HL-60/S4 treated with phorbol 12-myristate 13-acetate at 8.2 ng/mL for 4 days and 3 days (cell line): Measurements from ENCODE around the gene SORBS1.

Source experiments
- in situ Hi-C: fragments of 300-500 bp; cut with MboI; formaldehyde crosslinking; loops from 2 replicates; pipeline ENCODE4 v1.15.0; 2022; ENCODE audit warnings: low sequenced_read_pairs

Gene SORBS1

DNA sequence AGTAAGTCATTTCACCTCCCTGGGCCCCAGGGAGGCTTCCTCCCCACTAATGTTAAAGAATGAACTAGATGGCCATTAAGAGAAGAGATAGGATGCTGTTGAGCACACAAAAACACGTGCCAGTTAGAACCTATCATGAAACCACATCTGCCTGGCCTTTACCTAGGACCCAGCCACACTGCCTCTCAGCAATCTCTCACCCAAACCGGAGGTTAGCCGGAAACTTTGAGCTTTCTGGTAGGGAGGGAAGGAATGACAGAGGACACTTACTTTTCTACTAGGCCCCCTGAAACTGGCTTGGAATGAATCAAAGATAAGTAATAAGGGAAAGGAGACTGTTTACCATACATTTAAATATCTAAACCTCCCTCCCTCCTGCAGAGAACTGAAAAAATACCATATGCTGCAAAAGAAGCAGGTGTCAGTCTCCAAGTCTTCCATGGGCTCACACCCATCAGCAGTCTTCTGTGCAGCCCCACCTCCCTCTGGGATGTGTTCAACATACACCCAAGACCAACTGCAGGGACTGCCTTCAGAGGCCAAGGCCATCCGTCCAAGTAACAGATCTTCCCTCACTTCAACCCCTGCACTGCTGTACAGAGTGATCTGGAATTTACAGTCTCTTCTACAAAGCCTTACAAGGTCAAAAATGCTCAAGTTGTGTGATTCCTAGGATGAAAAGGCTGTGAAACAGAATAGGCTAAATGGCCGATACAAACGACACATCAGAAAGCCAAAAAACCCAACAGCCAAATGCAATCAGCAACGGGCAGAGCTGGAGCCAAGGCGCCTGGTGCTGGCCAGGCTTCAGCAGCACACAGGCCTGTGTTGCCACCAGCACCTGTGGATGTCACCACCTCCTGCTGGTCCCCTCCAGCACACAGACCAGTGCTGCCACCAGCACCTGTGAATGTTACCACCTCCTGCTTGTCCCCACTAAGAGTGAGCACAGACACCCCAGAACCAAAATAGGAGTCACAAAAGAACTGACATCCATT, 42.4 kb downstream of the SORBS1 start:
- in situ Hi-C loops = no loop called here

DNA sequence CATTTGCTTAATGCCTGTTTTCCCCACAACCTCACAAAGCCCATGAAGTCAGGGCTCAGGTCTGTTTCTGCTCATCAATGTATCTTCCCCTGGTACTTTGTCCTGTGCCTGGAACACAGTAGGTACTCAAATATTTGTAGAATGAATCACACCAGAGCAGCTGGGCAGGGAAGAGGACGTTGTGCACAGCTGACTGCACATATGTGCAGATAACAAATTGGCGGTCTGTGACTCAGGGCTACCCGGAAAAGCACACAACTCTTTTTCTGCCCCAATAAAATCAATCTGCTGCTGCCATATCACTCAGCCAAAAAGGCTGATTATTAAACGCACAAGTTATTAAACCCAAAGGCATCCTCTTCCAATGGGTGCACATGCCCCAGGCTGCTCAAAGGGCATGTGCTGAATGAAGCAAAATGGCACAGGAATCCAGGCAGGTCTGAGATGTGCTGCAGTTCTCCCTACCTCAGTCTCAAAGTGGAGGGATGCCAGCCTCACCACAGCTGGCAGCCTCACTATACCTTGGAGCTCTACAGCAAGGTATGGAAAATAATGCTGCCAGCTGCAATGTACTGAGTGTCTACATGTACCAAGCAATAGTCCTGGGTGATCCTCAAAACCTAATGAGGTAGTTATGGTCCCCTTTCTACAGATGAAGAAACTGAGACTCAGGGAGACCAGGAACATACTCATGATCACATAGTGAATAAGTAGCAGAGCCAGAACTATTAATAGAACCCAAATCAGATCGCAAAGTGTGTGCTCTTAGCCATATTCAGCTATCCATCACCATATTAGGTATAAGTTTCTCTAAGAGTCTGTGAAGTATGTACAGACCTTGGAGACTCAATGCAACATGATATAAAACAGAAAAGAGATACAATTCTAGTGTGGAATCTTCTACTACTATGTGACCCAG, 43.4 kb downstream of the SORBS1 start:
- in situ Hi-C loops = no loop called here

DNA sequence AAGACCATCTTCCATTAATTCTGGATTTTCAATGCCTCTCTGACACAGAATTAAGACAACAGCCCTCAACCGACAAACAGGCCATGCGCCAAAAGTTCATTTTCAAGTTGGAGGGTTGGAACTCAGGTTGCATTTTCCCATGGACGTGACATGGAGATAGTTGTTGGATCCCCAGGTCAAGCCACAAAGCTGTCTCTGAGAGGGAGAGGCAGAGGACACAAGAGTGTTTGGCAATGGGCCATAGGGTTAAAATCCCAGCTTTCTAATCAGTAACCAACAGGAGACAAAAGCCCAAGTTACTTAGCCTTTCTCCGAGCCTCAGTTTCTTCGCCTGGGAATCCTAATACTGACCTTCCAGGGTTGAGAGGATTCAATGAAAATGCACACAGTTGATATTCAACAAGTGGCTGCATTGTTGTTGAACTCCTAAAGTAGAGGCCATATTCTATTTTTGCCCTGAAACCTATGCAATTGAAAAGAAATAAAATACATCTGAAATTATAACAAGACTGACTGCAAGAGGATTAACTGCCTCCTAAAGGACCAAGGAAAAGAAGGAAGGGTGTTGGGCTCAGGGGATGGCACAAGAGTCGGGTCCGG, 44.3 kb downstream of the SORBS1 start:
- in situ Hi-C loops = no loop called here

DNA sequence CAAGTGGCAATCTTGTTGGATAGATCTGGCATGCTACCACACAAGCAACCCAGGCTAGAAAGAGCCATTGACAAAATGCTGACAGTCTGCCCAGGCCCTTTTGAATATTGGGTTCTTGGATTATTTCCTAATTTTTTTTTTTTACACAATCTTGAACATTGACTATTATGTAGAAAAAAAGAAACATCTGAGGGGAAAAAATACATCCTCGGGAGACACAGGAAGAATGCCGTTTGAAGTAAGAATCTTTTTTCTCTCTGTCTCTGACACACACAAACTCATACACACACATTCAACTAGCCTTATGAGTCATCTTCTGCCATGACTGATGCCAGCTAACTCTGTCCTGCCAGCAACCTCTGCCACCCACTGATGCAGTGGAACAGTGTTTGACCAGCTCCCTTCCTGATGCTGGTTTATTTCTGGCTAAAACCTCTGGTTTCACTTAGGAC, 47.2 kb downstream of the SORBS1 start:
- in situ Hi-C loops = no loop called here

DNA sequence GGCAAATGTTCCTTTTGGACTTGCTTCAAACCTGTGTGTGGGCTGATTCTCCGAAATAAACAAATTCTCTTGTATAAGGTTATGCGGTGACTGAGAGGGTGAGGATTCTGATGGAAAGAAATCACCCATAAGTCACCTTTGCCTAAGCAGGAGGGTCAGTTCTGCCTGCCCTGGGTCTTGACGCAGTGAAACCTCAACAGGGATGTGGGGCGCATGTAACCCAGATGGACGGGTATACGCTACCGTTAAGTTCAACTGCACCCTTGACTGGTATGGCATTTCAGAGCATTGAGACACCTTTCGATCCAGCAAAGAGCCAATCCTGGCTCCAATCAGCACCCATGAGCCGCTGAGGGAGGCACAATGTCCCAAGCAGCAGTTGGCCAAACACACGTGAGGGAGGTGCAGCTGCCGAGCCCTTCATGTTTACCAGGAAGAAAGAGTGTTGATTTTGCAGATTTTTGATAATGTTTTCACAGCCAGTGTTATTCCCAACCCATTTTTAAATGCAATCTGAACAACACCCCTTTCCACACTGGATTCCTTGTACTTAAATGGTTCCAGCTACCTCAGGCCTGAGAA, 48.1 kb downstream of the SORBS1 start:
- in situ Hi-C loops = no loop called here

DNA sequence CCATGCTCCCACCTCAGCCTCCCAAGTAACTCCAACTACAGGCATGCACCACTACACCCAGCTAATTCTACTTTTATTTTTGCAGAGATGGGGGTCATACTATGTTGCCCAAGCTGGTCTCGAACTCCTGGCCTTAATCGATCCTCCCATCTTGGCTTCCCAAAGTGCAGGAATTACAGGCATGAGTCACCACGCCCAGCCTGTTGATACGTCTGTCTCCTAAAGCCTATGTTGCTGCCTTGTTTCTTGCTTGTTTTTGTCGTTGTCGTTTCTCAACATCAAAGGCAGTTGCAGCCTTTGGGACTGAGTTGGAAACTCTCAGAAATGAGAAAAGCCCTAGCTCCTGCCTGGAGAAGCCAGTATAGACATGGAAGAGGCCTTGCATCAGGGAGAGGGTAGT, 49.9 kb downstream of the SORBS1 start:
- in situ Hi-C loops = no loop called here

DNA sequence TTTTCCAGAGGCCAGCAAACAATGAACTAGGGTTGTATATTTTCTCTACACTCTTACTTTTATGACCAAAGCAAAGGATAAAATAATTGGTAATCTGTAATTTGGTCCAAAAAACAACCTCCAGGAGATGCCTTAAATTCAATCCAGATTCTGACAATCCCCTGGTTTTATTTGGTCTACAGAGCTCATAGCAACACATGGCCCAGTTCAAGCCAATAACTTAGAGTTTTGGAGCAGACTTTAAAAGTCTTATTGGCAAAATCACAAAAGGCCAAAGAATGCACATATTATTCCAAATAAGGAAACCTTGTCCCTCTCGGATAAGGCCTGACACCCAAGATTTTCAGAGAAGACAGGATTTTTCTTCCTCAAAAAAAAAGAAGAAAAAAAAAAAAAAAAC, 51.9 kb downstream of the SORBS1 start:
- in situ Hi-C loops = no loop called here

DNA sequence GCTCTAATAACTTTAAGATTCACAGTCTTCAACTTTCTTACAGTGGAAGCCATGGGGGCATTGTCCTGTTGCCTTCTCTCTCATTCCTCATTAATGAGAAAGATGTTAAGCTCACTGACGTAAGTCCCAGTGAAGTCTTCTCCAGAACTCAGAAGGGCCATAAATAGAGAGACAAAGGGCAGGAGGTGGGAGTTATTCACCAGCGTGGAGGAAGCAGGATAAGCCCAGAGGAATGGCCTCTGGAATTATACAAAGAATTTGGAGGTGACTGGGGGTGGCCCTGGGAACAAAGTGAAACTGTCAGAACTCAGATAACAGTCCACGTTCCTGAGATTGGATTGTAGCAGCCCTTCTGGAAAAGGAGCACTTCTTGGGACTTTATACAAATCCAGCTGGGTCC, 52.4 kb downstream of the SORBS1 start:
- in situ Hi-C loops = no loop called here

DNA sequence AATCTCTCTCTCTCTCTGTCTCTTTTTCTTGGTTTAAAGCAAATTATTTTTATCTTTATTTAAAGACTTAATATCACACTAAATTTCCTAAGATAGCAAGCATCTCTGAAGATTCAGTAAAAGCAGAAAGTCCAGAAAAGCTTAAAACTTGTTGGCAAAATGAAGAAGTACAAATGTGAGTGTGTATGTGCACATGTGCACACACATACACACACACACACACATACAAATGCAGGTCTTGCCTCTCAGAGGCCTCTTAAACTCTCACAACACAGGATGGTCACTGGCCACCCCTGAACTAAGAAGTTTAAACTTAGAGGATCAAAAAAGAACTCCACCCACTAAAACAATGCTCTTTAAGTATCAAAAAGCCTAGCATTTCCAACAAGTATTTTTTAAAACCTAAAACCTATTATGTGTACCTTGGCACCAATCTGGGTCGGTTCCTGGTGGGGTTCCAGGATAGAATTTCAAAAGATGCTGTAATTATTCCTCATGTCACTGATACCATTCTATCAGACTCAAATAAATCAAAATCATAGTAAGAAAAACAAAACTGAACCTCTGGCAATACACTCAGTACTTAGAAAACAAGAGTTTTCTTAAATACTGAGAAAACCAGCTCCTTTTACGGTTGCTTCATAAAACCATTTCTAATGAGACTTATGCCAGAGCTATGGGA, 55.0 kb downstream of the SORBS1 start:
- in situ Hi-C loops = no loop called here

DNA sequence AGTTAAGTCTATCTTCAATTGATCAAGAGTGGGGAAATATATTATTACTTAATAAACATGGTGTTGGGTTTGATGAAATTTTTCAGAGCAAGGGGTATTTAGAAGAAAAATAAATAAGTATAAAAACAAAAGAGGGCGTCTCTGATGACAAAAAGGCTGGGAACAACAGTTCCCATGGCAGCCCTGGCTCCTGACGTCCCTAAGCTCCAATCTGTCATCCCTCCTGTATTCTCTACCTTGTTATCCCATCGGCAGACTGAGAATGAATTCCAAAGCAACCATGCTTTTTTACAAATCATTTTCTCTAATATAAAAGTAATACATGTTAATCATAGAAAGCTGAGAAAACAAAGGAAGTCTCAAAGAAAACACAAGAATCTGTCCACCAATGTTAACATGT, 55.5 kb downstream of the SORBS1 start:
- in situ Hi-C loops = no loop called here

DNA sequence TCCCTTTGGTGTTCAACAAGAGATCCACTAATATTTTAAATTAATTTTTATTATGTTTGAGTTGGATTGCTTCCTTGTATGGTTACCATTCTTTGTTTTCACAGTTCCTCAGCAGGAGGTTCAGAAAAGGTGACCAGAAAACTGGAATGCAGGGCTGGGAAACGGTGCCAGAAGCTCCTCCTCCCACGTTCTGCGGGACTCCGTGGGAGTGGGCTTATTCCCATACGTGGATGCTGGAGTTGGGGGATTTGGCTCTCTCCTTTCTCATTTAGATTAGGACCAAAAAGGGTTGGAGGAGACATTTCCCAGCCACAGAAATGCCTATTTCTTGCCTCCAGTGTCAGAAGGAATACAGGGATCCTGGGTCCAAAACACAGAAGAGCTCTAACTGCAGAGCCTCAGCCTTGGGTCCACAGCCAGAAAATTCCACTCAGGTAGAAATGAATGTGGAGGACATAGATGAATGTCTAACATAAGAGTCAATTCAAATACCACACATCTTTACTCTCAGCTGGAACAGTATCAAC, 56.0 kb downstream of the SORBS1 start:
- in situ Hi-C loops = no loop called here

DNA sequence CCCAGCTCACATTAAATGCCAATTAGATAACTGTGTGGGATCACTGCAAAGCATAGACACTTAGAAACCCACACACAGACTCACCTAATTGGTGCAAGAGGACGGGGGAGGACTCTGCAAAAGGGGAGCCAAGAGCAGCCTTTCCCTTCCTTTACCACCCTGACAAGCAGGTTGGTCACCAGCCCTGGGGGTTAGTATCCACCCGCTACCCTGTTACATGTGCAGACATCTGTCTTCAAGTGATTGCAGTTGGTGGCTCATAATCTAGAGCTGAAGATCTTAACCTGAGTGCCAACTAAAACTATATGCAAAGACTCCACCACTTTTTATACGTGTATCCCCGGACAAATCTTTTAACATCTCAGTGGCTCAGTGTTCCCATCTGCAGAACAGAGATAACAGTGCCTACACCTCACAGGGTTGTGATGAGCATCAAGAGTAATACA, 56.9 kb downstream of the SORBS1 start:
- in situ Hi-C loops = no loop called here

DNA sequence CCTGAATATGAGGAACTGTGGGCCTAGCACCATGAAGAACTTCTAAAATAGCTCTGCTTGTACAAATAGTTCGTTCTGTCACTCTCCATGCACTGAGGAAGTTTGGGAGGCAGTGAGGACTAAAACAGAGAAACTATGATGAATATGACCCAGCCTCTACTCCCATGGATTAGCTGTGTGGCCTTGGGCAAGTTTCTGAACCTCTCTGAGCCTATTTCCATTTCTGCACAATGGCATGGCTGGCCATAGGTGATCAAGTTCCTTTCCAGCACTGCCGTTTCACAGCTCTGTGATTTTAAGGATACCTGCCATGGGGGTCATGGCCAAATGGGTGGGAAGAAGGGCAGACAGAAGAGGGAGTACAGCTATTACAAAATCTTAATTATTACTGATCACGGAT, 57.6 kb downstream of the SORBS1 start:
- in situ Hi-C loops = no loop called here

DNA sequence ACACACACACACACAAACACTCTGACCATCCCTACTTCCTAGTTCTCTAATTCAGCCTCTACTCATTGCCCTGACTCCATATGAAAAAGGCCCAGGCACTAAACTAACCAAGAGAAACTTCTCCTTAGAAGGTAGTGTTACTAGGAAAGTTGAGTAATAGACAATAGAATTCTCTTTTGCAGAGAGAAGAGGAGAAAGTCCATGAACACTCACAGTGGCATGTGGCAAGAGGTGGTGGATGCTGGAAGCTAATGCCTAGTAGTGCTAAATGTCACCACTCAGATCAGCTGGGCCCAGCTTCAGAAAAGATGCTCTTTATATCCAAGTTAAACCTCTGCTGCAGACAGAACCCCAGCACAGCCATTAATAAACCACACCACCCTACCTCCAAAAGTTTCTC, 58.2 kb downstream of the SORBS1 start:
- in situ Hi-C loops = no loop called here

DNA sequence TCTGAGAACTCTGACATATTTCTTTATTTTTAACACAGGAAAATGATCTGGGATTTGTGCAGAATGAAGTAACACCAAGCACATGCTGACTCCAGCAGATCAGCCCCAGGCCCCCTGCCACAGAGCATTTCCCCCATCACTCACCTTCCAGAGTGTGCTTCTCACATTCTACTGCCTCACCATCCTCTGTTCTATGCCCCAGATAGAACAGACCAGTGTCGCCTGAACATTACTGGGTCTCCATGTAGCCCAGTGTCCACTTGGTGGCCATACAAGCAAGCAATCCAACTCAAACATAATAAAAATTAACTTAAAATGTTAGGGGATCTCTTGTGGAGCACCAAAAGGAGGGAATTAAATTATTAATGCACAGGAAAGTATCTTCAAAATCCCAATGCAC, 58.8 kb downstream of the SORBS1 start:
- in situ Hi-C loops = no loop called here

DNA sequence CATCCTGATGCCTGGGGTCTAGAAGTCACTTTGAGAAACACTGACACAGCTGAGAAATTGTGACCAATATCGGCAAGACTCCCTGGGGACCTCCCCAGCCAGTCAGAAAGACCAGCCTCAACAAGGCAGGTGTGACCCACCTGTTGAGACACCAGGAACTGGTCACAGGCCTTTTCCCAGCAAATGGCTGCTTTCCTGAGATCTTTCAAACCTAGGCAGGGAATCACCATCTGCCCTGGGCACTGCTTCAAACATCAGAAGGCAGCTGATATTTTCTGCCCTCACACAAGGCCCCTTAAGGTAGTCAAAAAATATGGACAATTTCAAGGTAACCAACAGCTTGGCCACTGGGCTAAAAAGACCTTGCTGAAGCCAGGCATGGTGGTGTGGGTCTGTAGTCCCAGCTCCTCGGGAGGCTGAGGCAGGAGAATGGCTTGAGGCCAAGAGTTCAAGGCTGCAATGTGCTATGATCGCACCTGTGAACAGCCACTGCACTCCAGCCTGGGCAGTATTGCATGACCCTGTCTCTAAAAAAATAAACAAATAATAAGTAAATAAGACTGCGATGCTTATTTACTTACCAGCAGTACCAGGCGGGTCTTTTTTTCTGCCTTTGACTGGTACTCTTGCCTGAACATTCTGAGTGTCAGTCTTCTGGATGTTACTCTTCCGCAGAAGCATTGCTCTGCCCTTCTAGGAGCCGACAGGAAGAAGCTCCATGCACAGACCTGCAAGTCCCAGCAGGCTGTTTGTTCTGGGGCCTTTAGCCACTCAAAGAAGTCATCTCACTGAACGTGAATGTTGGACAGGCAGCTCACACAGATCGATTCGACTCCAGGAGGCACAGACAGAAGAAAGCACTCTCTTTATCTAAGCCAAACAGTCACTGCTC, 59.7 kb downstream of the SORBS1 start:
- in situ Hi-C loops = no loop called here

DNA sequence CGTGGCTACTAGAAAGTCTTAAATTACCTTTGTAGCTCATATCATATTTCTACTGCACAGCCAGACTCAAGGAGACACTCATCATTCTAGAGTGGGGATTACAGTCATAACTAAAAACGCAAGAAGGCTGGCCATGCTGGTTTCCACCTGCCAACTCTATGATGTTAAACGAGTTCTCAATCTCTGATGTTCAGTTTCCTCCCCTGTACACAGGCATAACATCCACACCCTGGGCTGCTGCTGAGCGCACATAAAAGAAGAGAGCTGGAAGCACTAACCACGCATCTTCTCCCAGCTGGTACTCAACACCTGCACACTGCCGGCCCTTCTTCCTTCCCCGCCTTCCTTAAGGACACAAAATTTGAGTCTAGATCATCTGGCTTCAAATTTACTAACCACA, 60.5 kb downstream of the SORBS1 start:
- in situ Hi-C loops = no loop called here

DNA sequence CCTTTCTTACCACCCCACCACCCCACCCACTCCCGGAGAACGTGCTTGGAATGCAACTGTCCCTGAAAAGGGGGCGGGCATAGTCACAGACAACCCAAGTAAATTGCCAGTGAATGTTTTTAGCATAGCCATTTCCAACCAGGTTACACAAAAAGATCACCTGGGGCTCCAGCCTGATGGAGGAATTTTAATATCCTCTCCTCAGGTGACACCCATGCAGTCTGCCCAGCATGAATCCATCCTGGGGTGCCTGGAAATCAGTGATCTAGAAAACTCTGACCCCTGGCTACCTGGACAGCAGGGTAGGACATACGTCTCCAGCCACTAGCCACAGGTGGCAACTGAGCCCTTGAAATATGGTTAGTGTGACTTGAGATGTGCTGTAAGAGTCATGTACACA, 61.1 kb downstream of the SORBS1 start:
- in situ Hi-C loops = no loop called here

DNA sequence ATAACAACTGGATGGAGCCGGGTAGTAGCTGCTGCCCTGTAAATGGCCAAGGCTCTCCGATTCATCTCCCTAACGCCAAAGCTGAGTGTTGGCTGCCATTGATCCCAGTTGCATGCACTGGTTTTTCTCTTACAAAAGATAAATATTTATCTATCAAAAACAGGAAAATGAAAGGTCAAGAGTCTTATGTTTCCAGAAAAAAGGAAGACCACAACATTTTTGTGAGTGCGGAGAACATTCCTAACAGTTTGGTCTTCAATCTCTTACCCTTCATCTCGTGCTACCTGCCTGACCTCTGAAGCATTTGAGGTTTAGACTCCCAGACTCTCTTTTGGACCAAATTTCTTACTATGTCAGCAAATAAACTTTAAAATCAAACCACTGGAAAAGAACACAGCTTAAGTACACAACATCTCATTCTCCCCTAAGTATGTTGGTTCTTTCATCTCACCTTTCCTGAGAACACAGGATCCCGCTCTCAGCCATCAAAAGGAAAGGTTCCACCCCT, 61.6 kb downstream of the SORBS1 start:
- in situ Hi-C loops = no loop called here
